GM23338 (cell line): ENCODE data around the gene GNA15. TPM values are rescaled to one million over a fixed set of nuclear protein-coding genes. Genes with fewer than 3 reads are reported as not detected.

Experiments
- ATAC-seq: fragments of 200-7000 bp; cut with Tn5 transposase; 3 replicates; pipeline ENCODE4 v1.9.1; 2020
- DNase-seq: peaks from one replicate; pipeline ENCODE4 v3.0.0-alpha.2; 2015; ENCODE audit warnings: low spot score
- H2AFZ ChIP-seq: fragments of 200-600 bp; sonication (generic); 2 replicates; pipeline ENCODE4 v1.8.0; 2016; ENCODE audit warnings: antibody characterized with exemption, mild to moderate bottlenecking, moderate library complexity
- H3F3A ChIP-seq: fragments of 200-600 bp; sonication (generic); replicated peaks from 2 replicates; pipeline ENCODE4 v1.8.0; 2017; ENCODE audit warnings: antibody characterized with exemption, mixed run types, low read depth
- H3K27ac ChIP-seq: fragments of 200-600 bp; sonication (generic); 2 replicates; pipeline ENCODE4 v1.6.1; 2016; ENCODE audit warnings: low read depth
- H3K27me3 ChIP-seq: fragments of 200-600 bp; sonication (generic); 2 replicates; pipeline ENCODE4 v1.8.0; 2016; ENCODE audit warnings: mild to moderate bottlenecking, mixed run types, moderate library complexity; ENCODE audit not compliant: insufficient read depth
- H3K36me3 ChIP-seq: fragments of 200-600 bp; sonication (generic); 2 replicates; pipeline ENCODE4 v1.8.0; 2016; ENCODE audit warnings: mild to moderate bottlenecking; ENCODE audit not compliant: insufficient read depth
- H3K4me1 ChIP-seq: fragments of 200-600 bp; sonication (generic); 2 replicates; pipeline ENCODE4 v1.8.0; 2016; ENCODE audit warnings: mild to moderate bottlenecking, moderate library complexity; ENCODE audit not compliant: insufficient read depth
- H3K4me2 ChIP-seq: fragments of 200-600 bp; sonication (generic); 2 replicates; pipeline ENCODE4 v1.7.1; 2017; ENCODE audit warnings: mixed run types
- H3K4me3 ChIP-seq: fragments of 200-600 bp; sonication (generic); 2 replicates; pipeline ENCODE4 v1.6.1; 2016; ENCODE audit warnings: mixed run types
- H3K79me2 ChIP-seq: fragments of 200-600 bp; sonication (generic); replicated peaks from 2 replicates; pipeline ENCODE4 v1.8.0; 2017; ENCODE audit warnings: mild to moderate bottlenecking; ENCODE audit not compliant: insufficient read depth
- H3K9me2 ChIP-seq: fragments of 200-600 bp; sonication (generic); 2 replicates; pipeline ENCODE4 v1.8.0; 2017; ENCODE audit not compliant: insufficient read depth
- H4K20me1 ChIP-seq: fragments of 200-600 bp; sonication (generic); replicated peaks from 2 replicates; pipeline ENCODE4 v1.8.0; 2017; ENCODE audit warnings: mild to moderate bottlenecking; ENCODE audit not compliant: insufficient read depth
- H3K27ac Mint-ChIP-seq: 2 replicates; pipeline ENCODE4 v1.8.0; 2020; ENCODE audit warnings: inconsistent platforms, mild to moderate bottlenecking, moderate library complexity, mixed read lengths
- H3K27me3 Mint-ChIP-seq: 3 replicates; pipeline ENCODE4 v1.8.0; 2022; ENCODE audit warnings: low read depth, mild to moderate bottlenecking, moderate library complexity, mixed read lengths, inconsistent platforms; ENCODE audit not compliant: insufficient read depth, poor library complexity
- H3K36me3 Mint-ChIP-seq: 3 replicates; pipeline ENCODE4 v1.8.0; 2021; ENCODE audit warnings: low read depth, mild to moderate bottlenecking, inconsistent platforms, moderate library complexity, mixed read lengths
- H3K4me1 Mint-ChIP-seq: 3 replicates; pipeline ENCODE4 v1.8.0; 2020; ENCODE audit warnings: mild to moderate bottlenecking, inconsistent platforms, mixed read lengths
- H3K4me3 Mint-ChIP-seq: 3 replicates; pipeline ENCODE4 v1.8.0; 2021; ENCODE audit warnings: moderate library complexity, mild to moderate bottlenecking, inconsistent platforms, mixed read lengths
- H3K9me3 Mint-ChIP-seq: 3 replicates; pipeline ENCODE4 v1.8.0; 2020; ENCODE audit warnings: moderate library complexity, mild to moderate bottlenecking, inconsistent platforms, mixed read lengths
- CREB1 ChIP-seq: fragments of 250-450 bp; sonication (Bioruptor Pico); IDR thresholded peaks from 2 replicates; pipeline ENCODE4 v1.5.0; 2020; ENCODE audit warnings: low read depth, mild to moderate bottlenecking, moderate library complexity
- ETS1 ChIP-seq: IDR thresholded peaks from 2 replicates; pipeline ENCODE4 v1.6.1; 2016; ENCODE audit warnings: antibody characterized with exemption
- JUNB ChIP-seq: IDR thresholded peaks from one replicate; pipeline ENCODE4 v1.6.1; 2016; ENCODE audit warnings: antibody characterized with exemption; ENCODE audit not compliant: unreplicated experiment
- NANOG ChIP-seq: IDR thresholded peaks from 2 replicates; pipeline ENCODE4 v1.6.1; 2016; ENCODE audit warnings: antibody characterized with exemption, borderline replicate concordance
- POLR2AphosphoS5 ChIP-seq: IDR thresholded peaks from 2 replicates; pipeline ENCODE4 v1.6.1; 2016; ENCODE audit warnings: antibody characterized with exemption, low read depth
- STAT1 ChIP-seq: IDR thresholded peaks from one replicate; pipeline ENCODE4 v1.6.1; 2016; ENCODE audit warnings: antibody characterized with exemption; ENCODE audit not compliant: unreplicated experiment
- ZNF331 ChIP-seq: fragments of 250-450 bp; sonication (Bioruptor Pico); IDR thresholded peaks from 2 replicates; pipeline ENCODE4 v1.5.0; 2020; ENCODE audit warnings: low read depth, mild to moderate bottlenecking, moderate library complexity
- ZNF462 ChIP-seq: fragments of 250-450 bp; sonication (Bioruptor Pico); IDR thresholded peaks from 2 replicates; pipeline ENCODE4 v1.5.0; 2020; ENCODE audit warnings: mild to moderate bottlenecking, moderate library complexity
- polyA plus RNA-seq: library from polyadenylated mRNA; unstranded; fragments of >200 nt; fragmentation: Nextera tagmentation; extraction: Ambion mirVana; gene quantifications from 2 replicates; pipeline ENCODE4 v1.2.1, GENCODE V29; 2016
- total RNA-seq: library from RNA; depleted of rRNA; stranded (reverse); fragments of >200 nt; shearing (Covaris generic); gene quantifications from 2 replicates; pipeline ENCODE4 v1.2.3, GENCODE V29; 2014

The GNA15 gene
- total and polyA plus RNA-seq, 2 experiments from 2014 or later, result 0.14 to 0.31 TPM

GRCh38 chr19:3094601-3095440, 41.0 kb upstream of the GNA15 start (continued):
- TF ChIP-seq STAT1, result no peak

- no peaks in the 10 kb centered on the region for H3K9me2 ChIP-seq
- H2AFZ ChIP-seq, result no peak overlapping the region
- Mint-ChIP-seq H3K4me1 (peaks cover 18% of the 10 kb centered on the region), H3K9me3 (no peaks in the 10 kb centered on the region), H3K27me3 (peaks cover 11% of the 10 kb centered on the region), H3K36me3 (no peaks in the 10 kb centered on the region), H3K27ac (peak overlapping the region; percentile 82; the same call in 1 of the 2 replicates), H3K4me3 (peak overlapping the region; percentile 82)
- TF ChIP-seq POLR2AphosphoS5 (0 out of 2 replicates have a peak, but pooled peaks have one; percentile 17), NANOG (no peak), JUNB (no peak), CREB1 (CRISPR knock-in tag) (peak; percentile 57; the same call in 1 of the 2 replicates)
- peaks cover 58% of the 10 kb centered on the region for H3K79me2 ChIP-seq
- peak overlapping the region; percentile 45; the same call in 1 of the 2 replicates for H3K27ac ChIP-seq
- H3K4me3 ChIP-seq, result peak overlapping the region; percentile 81
- ATAC-seq (peak; percentile 56), DNase-seq (peak; percentile 92)
- peaks cover 14% of the 10 kb centered on the region for H3K4me1 ChIP-seq
- no peaks in the 10 kb centered on the region for H3F3A ChIP-seq
- peaks cover 8% of the 10 kb centered on the region for H4K20me1 ChIP-seq
- H3K36me3 ChIP-seq, result no peaks in the 10 kb centered on the region
- H3K4me2 ChIP-seq, result peak overlapping the region; percentile 94
- H3K27me3 ChIP-seq, result no peaks in the 10 kb centered on the region
Measured at GRCh38 chr19:3095441-3096191, 40.2 kb upstream of the GNA15 start.

- Mint-ChIP-seq H3K4me1 (peaks cover 18% of the 10 kb centered on the region), H3K36me3 (no peaks in the 10 kb centered on the region)
- no peaks in the 10 kb centered on the region for H3F3A ChIP-seq
- TF ChIP-seq ETS1 (no peak), NANOG (no peak), JUNB (no peak), POLR2AphosphoS5 (no peak), ZNF331 (CRISPR knock-in tag) (no peak), CREB1 (CRISPR knock-in tag) (no peak), ZNF462 (CRISPR knock-in tag) (no peak)
Measured at GRCh38 chr19:3096267-3096901, 39.4 kb upstream of the GNA15 start.

More at GRCh38 chr19:3096267-3096901, 39.4 kb upstream of the GNA15 start:
- DNase-seq (no peak), ATAC-seq (no peak)
- Histone ChIP-seq H3K27me3 (no peaks in the 10 kb centered on the region), H3K4me1 (peaks cover 14% of the 10 kb centered on the region), H2AFZ (no peak overlapping the region), H3K4me2 (peak overlapping the region; percentile 94), H3K27ac (0 out of 2 replicates have a peak overlapping the region, but pooled peaks have one; percentile 45), H4K20me1 (peaks cover 8% of the 10 kb centered on the region), H3K36me3 (no peaks in the 10 kb centered on the region), H3K4me3 (peak overlapping the region; percentile 81), H3K79me2 (peaks cover 66% of the 10 kb centered on the region), H3K9me2 (no peaks in the 10 kb centered on the region)
- Mint-ChIP-seq H3K9me3 (no peaks in the 10 kb centered on the region), H3K27me3 (peaks cover 12% of the 10 kb centered on the region), H3K27ac (peak overlapping the region; percentile 82), H3K4me3 (peak overlapping the region; percentile 82)
